NCI-H2081 treated with DMSO at 0.1 percent for 48 hours (cell line): ENCODE measurements around the gene CAPN10.
"Not testable (repeated sequence)": the region's sequence is repeated elsewhere in the genome, so short reads cannot be mapped to it uniquely, and the experiment has no call there.

Experiments
- DNase-seq: peaks from one replicate; lab custom pipeline; 2025; lab: John Stamatoyannopoulos, UW

Gene CAPN10

DNA sequence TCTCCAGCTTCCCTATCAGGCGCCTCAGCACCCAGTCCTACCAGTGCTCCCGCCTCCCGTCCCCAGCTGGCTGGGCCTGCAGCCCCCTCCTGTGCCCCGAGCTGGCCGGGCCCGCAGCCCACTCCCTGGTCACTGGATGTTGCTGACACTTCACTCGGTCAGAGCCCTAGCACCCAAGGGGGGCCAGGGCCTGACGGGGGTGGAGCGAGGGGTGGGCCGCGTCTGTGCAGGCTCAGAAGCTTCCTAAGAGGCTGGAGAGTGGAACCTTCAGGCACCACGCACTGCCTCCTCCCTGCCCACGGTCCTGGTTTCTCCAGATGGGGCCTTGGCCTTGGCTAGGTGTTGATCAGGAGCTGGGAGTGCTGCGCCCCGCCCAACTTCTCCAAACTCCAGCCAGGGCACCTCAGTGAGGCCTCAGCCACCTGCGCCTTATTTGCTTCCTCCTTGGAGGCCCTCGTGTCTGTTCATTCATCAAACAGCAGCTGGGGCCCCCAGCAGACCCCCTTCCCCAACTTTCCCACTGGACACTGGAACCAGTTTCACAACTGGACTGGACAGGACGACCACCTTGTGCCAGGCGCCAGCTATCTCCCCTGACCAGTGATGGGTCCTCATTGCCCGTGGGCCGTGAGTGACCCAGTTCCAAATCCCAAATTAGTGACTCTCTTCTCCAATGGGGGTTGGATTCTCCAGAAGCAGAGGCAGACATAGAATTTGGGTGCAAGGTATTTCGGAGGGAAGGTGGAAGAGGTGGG lies 16.7 kb downstream of the CAPN10 start:
- DNase-seq, result no peak

DNA sequence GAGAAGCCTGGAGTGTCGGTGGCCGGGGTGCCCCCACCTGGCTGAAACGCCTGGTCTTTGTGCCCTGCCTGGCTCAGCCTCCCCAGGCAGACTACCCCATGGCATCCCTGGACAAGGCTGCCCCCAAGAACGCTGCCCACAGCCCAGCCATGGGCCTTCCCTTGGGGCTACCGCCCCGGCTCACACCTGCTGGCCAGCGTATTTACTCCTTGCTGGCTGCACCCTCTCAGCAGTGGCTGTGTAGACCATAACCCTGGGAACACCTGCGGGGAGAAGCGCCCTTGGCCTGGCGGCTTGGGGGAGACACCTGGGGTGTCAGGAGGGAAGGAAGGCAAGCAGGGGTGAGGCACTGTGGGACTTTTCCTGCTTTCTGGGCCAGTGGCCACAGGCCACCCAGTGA lies 17.3 kb downstream of the CAPN10 start:
- DNase-seq, result no peak

DNA sequence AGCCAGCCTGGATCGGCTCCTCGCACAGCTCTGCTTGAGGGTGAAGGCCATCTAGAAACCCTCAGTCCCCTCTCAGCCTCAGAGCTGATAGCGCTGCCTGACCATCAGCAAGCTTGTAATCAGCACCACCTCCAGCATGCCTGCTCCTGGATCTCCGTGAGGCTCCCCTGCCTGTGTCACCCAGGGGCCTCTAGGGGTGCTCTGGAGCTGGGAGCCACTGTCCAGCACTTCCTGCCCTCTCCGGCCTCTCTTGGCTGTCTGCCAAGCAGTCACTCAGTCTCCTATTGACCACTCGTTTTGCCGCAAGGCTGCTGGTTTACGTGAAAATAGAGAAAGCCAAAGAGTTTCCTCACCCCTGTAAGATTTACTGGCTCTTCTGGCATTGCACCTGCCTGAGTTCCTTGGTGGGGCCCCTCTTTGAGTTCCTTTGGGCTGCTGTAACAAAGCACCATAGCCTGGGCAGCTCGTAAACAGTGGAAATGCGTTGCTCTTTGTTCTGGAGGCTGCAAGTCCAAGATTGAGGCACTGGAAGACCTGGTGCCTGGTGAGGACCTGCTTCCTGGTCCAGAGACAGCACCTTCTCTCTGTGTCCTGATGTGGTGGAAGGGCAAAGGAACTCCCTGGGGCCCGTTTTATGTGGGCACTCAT lies 17.9 kb downstream of the CAPN10 start:
- DNase-seq, result no peak

DNA sequence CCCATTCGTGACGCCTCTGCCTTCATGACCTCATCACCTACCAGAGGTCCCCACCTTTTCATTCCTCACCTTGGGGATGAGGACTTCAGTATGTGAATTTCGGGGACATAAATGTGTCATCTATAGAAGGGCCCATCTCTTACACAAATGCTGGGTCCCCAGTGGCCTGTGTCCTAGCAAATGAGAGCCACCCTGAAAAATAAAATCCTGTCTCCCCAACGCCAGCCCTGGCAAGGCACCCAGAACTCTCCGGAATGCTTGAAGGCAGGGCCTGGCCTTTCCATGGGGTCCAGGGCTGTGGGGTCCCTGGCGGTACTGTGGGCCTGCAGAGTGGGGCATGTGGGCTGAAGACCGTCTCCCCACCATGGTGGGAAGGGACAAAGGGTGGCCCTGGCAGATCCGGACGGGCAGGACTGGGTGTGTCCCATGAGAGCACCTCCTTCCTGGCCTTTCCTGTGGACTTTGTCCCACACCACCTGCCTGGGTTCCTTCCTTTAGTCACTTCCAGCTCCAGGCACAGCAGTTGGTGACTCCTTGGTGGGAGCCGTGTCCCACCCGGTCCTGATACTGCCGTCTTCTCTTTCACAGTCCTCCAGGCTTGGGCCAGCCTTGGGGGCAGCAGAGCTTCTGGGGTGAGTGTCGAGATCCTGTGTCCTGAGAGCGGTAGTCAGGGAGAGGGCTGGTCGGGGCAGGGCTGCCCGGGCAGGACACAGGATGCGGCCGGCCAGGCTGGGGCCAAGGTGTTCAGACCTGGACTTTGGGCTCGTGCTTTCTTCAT lies 18.6 kb downstream of the CAPN10 start:
- DNase-seq, result no peak

DNA sequence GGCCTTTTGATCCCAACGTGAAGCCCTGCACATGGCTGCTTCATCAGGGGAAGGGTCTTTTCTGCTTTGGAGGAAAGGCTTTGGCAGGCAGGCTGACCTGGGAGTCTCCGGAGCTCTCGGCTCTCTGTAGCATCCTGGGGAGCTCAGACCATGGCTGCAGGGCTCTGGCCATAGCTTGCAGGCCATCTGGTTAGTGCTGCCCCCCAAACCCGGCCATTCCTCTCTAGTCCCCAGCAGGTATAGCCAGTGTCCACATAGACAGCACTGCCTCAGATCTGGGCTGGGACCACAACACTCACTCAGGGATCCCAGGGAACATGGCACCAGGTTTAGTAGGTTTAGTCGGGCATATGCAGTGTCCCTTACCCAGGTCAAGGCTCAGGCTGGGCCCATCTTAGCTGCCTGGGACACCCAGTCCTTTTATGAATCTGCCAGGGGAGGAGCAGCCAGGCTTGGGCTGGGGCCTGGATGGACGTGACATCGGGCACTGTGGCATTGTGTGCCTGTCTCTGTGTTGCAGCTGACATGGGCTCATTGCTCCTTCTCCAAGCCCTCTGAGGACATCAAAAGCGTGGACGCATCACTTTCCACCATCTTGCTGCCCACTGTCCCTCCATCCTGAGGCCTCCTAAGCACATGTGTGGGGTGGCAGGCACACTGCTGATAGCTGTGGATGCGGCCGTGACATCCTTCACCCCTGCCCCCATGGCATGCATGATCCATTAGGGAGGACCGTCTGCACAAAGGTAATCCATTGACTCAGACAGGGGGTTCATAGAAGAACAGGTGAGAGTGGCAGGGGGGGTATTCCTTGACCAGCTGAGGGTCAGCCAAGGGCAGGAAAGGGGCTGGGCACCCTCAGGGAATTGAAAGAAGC lies 19.6 kb downstream of the CAPN10 start:
- DNase-seq, result no peak

DNA sequence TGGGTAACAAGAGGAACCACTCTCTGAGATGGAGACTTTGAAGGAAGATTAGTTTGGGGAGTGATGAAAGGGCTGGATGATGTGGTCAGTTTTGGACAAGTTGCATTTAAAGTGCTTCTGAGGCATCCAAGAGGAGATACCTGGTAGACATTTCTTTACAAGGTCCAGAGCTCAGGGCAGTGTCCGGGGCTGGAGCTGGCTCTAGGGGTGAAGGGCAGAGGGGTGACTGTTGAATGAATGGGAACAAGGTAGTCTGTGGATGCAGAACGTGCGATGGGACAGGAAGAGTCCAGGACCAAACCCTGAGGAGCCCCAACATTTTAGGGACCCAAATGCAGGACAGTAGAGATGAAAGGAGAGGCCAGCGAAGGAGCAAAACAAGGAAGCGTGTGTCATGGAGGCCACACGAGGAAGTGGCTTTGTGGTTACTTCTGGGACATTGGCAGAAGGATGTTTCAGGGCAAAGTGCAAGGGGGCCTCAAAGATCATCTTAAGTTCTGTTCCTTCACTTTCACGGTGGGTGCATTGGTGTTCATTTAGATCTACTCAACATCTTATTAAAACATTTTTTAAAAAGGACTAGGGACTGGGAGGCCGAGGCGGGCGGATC lies 25.2 kb downstream of the CAPN10 start:
- no peak for DNase-seq

DNA sequence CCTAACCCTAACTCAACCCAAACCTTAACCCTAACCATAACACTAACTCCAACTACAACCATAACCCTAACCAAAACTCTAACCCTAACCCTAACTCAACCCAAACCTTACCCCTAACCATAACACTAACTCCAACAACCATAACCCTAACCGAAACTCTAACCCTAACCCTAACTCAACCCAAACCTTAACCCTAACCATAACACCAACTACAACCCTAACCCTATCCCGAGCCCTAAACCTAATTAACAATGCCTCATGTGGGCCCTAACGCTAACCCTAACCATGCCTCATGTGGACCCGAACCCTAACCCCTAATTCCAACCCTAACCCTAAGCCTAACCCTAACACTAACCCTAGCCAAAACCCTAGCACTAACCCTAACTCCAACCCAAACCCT lies 27.2 kb downstream of the CAPN10 start:
- no peak for DNase-seq

DNA sequence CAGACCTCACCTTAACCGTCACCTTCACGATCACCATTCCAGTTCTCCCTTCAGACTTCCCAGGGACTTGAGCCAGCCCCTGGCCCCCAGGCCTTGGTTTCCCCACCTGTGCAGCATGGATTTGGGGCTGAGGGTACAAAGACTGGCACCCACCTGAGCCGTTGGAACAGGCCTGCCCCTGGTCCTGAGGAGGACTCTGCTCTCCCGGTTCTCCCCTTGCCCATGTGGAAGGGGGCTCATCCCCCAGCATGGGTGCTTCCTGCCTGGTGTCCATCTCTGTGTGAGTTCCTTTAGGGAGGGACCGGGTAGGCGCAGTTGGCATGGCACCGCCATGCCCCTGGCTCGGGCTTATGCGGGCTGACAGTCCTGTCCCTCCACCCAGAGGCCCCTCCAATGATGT lies 27.9 kb downstream of the CAPN10 start:
- DNase-seq, result no peak

DNA sequence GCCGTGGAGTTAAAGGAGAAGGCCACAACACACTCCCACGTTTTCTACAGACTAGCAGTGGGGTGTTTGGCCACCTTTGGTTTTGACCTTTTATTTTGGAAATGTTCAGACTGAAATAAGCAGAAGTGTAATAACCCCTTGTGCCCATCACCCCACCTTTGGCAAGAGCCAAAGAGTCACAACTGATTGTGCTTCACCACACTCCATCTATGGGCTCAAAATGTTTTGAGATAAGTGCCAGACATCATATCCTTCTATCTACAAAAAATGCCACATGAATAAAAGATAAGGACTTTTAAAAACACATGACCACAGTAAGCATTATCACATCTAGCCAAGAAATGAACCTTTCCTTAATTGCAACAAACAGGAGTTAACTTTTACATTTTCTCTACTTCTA lies 28.9 kb downstream of the CAPN10 start:
- no peak for DNase-seq

DNA sequence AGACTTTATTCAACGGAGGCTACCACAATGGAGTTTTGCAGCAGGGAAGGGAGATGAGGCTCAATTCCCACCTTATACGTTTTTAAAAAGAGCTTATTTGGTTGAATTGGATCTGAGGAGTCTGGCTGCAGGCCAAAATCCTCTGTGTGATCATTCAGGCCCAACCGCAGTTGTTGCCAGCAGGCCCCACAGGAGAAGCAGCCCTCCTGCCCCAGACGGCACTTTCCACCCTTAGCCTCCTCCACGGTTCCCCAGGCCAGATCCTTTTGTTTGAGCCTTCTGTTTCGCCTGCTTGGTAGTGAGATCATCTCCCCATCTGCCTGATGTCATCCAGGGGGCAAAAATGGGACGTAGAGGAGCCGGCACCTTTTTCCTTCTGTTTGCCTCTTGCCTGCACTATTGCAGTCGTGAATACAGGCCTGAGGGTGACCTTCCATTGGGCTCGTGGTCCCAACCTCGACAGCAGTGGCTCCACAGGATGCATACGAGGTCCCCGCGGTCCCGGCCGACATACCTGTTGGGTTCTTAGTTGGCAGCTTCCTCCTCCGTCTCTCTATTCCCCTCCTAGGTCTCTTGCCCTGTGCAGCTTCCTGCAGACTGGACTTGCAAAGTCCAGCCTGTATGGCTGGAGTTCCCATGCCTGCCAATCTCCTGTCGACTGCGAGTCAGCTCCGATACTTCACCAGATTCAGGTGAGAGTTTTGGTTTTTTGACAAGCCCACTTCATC lies 29.4 kb downstream of the CAPN10 start:
- DNase-seq, result no peak

DNA sequence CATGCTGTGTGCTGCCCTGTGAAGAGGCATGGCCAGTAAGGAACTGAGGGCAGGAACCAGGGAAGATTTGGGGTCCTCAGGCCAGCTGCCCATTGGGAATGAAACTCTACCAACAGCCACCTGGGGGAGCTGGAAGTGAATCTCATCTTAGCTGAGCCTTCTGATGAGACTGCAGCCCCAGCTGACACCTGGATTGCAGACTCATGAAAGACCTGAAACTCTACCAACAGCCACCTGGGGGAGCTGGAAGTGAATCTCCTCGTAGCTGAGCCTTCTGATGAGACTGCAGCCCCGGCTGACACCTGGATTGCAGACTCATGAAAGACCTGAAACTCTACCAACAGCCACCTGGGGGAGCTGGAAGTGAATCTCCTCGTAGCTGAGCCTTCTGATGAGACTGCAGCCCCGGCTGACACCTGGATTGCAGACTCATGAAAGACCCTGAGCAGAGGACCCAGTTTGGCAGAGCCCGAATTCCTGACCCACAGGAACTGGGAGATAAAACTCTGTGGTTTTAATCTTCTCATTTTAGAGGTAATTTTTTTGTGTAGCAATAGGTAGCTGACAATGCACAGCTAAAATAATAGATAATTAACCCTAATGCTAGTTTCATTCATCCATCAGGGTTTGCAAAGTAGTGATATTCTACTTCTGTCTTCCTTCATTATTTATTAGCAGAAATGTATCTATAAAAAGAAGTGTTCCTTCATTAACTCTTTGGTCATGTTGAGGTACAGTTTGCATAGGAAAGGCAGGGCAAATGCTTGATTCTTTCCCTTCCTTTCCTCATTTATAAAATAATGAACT lies 30.5 kb downstream of the CAPN10 start:
- DNase-seq, result not testable (repeated sequence)

DNA sequence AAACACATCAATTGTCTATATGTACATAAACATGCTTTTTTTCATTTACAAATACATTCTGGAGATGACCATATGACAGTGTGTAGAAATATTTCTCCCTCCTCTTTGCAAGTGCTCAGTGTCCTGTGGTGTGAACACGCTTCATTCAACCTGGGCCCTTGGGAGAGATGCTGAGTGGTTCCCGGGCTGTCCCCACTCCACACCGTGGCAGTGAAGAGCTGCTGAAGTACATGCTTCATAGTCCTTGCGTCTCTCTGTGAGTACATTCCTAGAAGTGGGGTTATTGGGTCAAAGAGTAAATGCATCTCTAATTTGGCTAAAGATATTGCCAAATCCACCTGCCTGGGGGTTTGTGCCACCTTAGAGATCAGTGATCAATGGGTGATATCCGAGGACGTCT lies 32.2 kb downstream of the CAPN10 start:
- DNase-seq, result no peak

DNA sequence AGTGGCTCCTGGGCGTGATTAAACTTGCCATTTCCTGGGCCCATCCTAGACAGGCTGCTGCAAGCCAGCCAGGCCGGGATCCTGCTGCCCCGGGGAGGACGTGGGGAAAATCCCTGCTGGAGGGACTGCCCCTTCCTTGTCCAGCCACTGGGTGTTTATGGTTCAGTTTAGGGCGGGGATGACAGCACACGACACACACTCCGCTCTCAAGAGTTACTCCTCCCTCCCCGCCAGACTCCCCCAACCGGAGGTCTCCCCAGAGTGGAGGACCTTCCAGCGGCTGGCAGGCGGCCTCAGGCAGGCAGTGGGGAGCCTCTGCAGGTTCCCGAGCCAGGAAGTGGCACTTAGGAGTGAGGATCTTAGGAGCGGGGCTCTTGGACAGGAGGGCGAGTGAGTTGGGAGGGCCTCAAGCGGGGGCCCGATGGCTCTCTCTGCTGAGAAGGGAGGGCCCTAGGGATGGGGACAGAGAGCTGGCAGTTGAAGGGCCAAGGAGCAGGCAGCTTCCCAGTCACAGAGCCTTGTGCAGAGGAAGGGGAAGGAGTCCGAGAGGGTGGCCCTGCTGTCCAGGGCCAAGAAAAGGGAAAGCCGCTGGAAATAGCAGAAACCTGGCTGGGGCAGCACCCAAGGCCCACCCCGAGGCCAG lies 33.1 kb downstream of the CAPN10 start:
- no peak for DNase-seq

DNA sequence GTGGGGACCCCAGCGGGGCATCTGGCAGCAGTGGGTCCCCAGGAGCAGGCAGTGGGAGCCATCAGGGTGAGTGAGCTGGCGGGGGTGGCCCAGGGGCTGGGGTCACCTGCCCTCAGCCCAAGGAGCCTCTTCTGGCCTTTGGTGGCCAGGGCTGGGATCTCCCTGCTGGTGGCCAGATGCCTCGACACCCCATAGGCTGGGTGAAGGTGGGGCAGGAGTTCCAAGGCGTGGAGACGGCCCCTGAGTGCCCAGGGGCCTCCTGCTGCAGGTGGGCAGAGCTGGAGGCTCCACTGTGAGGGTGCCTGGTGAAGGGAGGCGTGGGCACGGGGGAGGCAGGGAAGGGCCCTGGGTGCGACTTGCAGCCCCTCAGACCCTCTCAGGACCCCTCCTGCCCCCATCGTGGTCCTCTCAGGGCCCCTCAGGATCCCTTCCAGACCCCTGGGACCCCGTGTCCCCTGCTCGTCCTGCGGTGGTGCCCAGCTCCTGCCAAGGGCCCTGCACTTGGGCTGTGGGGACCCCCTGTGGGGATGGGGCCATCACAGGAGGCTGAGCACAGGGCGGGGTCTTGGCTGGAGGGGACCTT lies 33.7 kb downstream of the CAPN10 start:
- DNase-seq, result no peak

DNA sequence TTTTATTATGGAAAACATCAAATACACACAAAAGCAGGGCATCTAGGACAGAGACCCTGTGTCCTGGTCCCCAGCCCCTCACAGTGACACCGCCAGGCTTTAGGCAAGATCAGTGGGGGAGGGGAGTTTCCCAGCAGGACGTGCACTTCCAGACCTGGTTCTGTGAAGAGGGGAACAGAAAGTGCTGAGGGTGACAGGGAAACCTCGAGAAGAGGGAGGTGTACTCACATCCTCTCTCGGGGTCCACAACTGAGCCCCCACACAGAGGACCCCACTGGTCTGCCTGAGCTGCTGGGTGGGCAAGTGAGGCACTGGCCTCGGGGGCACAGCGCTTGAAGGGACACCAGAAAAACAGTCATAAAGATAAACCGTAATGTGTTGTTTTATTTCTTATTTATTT lies 34.3 kb downstream of the CAPN10 start:
- no peak for DNase-seq

DNA sequence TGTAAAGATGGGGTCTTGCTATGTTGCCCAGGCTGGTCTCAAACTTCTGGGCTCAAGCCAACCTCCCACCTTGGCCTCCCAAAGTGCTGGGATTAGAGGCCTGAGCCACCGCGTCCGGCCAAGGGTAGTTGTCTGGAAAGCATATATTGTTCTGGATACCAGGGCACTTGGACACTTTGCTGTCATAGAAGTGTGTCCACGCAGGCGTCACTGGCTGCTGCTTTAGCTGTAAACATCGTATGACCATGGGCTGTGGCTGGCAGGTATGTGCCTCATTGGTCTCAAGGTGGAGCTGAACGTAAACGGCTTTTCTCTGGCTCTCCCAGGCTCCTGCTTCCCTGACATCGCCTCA lies 35.5 kb downstream of the CAPN10 start:
- DNase-seq, result no peak

DNA sequence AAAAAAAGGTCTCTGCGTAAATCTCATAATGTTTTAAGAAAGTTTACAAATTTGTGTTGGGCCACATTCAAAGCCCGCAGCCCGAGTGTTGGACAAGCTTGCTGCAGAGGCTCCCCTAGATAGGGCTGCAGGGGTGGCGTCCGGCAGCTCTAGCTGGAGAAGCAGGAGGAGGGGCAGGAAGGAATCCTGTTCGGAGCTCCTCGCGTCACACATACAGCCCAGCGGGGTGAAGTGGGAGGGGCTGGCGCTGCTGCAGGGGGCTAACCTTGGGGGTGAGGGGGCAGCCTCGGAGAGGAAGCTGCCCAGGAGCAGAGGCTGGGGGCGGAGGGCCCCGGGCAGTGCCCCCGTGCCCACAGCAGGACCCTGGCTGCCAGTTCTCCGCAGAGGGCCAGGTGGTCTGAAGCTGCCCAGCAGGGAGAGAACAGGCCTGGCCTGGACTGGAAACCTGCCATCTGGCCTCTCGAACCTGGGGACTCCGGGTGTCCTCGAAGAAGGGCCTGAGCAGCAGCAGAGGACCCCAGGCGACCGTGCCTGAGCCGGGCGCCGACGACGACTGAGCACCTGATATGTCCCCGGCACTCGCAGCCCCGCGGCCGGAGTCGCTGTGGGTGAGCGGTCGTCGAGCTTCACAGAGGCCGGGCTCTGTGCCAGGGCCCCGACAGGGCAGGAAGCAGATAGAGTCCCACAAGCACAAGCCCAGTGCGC lies 36.1 kb downstream of the CAPN10 start:
- DNase-seq, result no peak

DNA sequence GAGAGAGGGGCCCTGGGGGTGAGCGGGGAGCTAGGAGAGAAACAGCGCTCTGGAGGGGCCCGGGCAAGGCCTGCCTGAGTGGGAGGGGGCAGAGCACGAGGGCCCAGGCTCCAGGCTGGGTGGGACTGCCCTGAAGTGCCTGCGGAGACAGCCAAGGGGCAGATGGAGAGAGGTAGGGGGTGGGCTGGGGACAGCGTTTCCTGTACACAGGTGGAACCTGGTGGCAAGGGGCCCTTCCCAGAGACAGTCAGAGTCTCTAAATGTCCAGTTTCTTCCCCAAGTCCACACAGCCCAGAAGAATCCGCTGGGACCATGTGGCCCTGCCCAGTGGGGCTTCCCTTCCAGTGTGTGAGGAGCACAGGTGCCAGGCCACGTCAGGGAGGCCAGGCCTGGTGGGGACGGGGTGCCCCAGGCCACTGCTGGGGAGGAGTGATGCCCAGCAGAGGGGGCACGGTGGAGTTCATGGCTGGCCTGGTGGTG lies 37.0 kb downstream of the CAPN10 start:
- DNase-seq, result no peak
